ENCODE measurements around the gene DPY19L3.

DNA sequence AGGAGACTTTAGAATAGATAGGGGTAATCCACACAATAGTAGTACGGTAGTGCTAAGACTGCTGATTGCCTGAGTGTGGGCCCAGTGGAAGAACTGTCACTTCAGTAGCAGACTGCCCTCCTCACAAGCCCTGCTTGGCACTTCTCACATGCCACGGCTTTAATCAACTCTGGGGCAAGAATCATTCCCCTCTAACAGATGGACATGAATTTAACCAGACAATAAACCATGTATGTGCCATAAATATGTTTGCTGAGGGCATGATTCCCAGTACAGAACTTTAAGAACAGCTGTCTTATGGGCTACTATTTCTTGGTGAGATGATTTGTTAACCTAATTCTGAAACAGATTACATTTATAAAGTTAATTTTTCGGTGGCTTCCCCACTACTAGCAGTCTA is 22.0 kb downstream of the DPY19L3 start:
- TF ChIP-seq, protein P1, sequence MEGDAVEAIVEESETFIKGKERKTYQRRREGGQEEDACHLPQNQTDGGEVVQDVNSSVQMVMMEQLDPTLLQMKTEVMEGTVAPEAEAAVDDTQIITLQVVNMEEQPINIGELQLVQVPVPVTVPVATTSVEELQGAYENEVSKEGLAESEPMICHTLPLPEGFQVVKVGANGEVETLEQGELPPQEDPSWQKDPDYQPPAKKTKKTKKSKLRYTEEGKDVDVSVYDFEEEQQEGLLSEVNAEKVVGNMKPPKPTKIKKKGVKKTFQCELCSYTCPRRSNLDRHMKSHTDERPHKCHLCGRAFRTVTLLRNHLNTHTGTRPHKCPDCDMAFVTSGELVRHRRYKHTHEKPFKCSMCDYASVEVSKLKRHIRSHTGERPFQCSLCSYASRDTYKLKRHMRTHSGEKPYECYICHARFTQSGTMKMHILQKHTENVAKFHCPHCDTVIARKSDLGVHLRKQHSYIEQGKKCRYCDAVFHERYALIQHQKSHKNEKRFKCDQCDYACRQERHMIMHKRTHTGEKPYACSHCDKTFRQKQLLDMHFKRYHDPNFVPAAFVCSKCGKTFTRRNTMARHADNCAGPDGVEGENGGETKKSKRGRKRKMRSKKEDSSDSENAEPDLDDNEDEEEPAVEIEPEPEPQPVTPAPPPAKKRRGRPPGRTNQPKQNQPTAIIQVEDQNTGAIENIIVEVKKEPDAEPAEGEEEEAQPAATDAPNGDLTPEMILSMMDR (conservative IDR thresholded peaks at IDR 0.05; ENCODE audit: low read length), result no peak
- TF ChIP-seq EZH2phosphoT487 (IDR thresholded peaks at IDR 0.05; ENCODE audit: borderline replicate concordance), result no peak

Data from Loucy (cell line).